Endothelial cell (in vitro differentiated cells): ENCODE measurements around the gene KCNN3. TPM values are rescaled to one million over a fixed set of nuclear protein-coding genes. Genes with fewer than 3 reads are reported as not detected.

Experiments
- DNase-seq: peaks from one replicate; pipeline ENCODE4 v3.0.0; 2021; ENCODE audit warnings: low spot score
- H3K27ac Mint-ChIP-seq: one replicate; pipeline ENCODE4 v1.8.0; 2021; ENCODE audit warnings: mixed read lengths, inconsistent platforms; ENCODE audit not compliant: unreplicated experiment
- H3K27me3 Mint-ChIP-seq: one replicate; pipeline ENCODE4 v1.8.0; 2021; ENCODE audit warnings: mild to moderate bottlenecking, moderate library complexity, mixed read lengths, inconsistent platforms; ENCODE audit not compliant: unreplicated experiment
- H3K36me3 Mint-ChIP-seq: one replicate; pipeline ENCODE4 v1.8.0; 2021; ENCODE audit warnings: mild to moderate bottlenecking, low read depth, mixed read lengths, inconsistent platforms; ENCODE audit not compliant: unreplicated experiment
- H3K4me1 Mint-ChIP-seq: one replicate; pipeline ENCODE4 v1.8.0; 2021; ENCODE audit warnings: mild to moderate bottlenecking, mixed read lengths, inconsistent platforms; ENCODE audit not compliant: unreplicated experiment
- H3K4me3 Mint-ChIP-seq: one replicate; pipeline ENCODE4 v1.8.0; 2021; ENCODE audit warnings: mild to moderate bottlenecking, mixed read lengths, inconsistent platforms; ENCODE audit not compliant: unreplicated experiment
- H3K9me3 Mint-ChIP-seq: one replicate; pipeline ENCODE4 v1.8.0; 2021; ENCODE audit warnings: mixed read lengths, inconsistent platforms; ENCODE audit not compliant: unreplicated experiment
- total RNA-seq: library from RNA; stranded (reverse); fragmentation: NEBNext Ultra II Directional; extraction: Animal tissue kit (Norgen Biotek cat#: 25700); gene quantifications from one replicate; pipeline ENCODE4 v1.2.1, GENCODE V29; 2021; ENCODE audit not compliant: unreplicated experiment
- TF ChIP-seq, protein P1 (sequence below): fragments of 200-600 bp; sonication (generic); IDR thresholded peaks from one replicate; pipeline ENCODE4 v1.5.0; 2021; ENCODE audit warnings: antibody characterized with exemption; ENCODE audit not compliant: unreplicated experiment

KCNN3 gene
- total RNA-seq, 1 donor from 2014 or later = 17.3 TPM

DNA sequence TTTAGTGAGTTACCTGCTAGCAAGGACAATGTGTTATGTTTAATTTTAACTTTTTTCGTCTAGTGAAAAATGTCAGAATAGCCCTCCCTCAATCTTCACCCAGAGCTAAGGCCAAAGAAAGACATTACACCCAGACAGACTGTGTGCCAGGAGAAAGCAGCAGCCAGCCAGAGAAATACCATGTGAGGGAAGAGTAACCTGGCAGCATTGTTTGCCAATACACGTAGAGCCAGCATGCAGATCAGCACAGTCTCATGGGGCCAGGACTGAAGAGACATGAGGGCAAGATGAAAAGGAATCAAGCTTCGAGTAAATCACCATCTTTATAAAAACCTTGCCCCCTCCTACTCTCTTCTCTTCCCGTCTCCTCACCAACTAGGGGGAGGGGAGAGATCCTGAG lies 173.6 kb downstream of the KCNN3 start:
- H3K27ac Mint-ChIP-seq = no peak overlapping the region
- H3K9me3 Mint-ChIP-seq = no peaks in the 10 kb centered on the region
- no peak overlapping the region for H3K4me3 Mint-ChIP-seq
- no peak for DNase-seq
- no peaks in the 10 kb centered on the region for H3K4me1 Mint-ChIP-seq
- peaks cover 1% of the 10 kb centered on the region for H3K27me3 Mint-ChIP-seq
- no peaks in the 10 kb centered on the region for H3K36me3 Mint-ChIP-seq
- TF ChIP-seq, protein P1, sequence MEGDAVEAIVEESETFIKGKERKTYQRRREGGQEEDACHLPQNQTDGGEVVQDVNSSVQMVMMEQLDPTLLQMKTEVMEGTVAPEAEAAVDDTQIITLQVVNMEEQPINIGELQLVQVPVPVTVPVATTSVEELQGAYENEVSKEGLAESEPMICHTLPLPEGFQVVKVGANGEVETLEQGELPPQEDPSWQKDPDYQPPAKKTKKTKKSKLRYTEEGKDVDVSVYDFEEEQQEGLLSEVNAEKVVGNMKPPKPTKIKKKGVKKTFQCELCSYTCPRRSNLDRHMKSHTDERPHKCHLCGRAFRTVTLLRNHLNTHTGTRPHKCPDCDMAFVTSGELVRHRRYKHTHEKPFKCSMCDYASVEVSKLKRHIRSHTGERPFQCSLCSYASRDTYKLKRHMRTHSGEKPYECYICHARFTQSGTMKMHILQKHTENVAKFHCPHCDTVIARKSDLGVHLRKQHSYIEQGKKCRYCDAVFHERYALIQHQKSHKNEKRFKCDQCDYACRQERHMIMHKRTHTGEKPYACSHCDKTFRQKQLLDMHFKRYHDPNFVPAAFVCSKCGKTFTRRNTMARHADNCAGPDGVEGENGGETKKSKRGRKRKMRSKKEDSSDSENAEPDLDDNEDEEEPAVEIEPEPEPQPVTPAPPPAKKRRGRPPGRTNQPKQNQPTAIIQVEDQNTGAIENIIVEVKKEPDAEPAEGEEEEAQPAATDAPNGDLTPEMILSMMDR = no peak

DNA sequence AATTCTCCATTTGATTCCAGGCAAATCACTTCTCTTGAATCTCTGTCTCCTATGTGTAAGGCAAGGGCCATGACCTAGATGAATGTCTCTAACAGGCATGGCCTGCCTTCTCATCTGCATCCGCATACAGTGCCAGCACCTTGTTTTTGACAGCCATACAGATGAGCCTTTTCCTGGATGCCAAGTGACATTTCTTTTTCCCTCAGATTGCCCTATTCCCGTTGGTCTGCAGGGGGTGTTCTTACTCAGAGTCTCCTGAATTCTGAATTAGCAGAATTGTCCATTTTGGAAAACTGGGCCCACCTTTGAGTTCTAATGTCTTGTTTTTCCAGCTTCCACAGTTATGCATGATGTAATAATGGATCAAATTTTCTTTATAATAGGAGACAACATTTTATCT lies 174.1 kb downstream of the KCNN3 start:
- Mint-ChIP-seq H3K27me3 (peaks cover 1% of the 10 kb centered on the region), H3K36me3 (no peaks in the 10 kb centered on the region), H3K4me3 (no peak overlapping the region), H3K4me1 (no peaks in the 10 kb centered on the region), H3K27ac (no peak overlapping the region), H3K9me3 (no peaks in the 10 kb centered on the region)
- no peak for DNase-seq
- TF ChIP-seq, protein P1 = no peak

- Mint-ChIP-seq H3K27me3 (peaks cover 1% of the 10 kb centered on the region), H3K27ac (no peak overlapping the region), H3K9me3 (no peaks in the 10 kb centered on the region), H3K4me1 (no peaks in the 10 kb centered on the region), H3K4me3 (no peak overlapping the region), H3K36me3 (no peaks in the 10 kb centered on the region)
- no peak for DNase-seq
- TF ChIP-seq, protein P1 = no peak
These were observed 175.1 kb downstream of the KCNN3 start for GRCh38 chr1:154694995-154695394.

GRCh38 chr1:154689083-154689482 lies 181.0 kb downstream of the KCNN3 start:
- Mint-ChIP-seq H3K27me3 (no peaks in the 10 kb centered on the region), H3K9me3 (no peaks in the 10 kb centered on the region), H3K27ac (no peak overlapping the region), H3K4me3 (no peak overlapping the region), H3K4me1 (no peaks in the 10 kb centered on the region), H3K36me3 (no peaks in the 10 kb centered on the region)
- no peak for DNase-seq
- TF ChIP-seq, protein P1 = no peak

DNA sequence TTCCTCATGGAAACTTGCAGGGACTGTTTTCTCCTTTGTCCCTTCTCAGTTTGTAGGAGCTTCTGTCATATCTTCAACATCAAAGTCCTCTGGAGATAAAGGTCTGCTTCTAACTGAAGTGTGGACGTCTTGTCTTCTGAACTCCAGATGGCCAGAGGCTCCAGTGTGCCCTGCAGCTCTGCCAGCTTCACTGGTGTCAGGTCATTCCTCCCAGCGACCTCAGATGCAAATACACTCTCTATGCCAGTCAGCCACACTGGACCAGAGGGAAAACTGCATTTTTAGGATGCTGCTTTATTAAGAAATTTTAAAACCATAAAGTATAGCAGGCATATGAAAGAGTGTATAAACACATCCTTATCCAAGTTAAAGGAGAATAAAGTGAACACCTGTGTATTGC lies 183.6 kb downstream of the KCNN3 start:
- H3K27ac Mint-ChIP-seq = no peak overlapping the region
- no peaks in the 10 kb centered on the region for H3K9me3 Mint-ChIP-seq
- H3K4me3 Mint-ChIP-seq = no peak overlapping the region
- no peaks in the 10 kb centered on the region for H3K4me1 Mint-ChIP-seq
- peaks cover 5% of the 10 kb centered on the region for H3K27me3 Mint-ChIP-seq
- DNase-seq = no peak
- peaks cover 5% of the 10 kb centered on the region for H3K36me3 Mint-ChIP-seq
- TF ChIP-seq, protein P1 = no peak
